Neuronal stem cell (in vitro differentiated cells): ENCODE data around the gene SAMD11.

Experiments used
- DNase-seq: peaks from one replicate; pipeline ENCODE4 v3.0.0-alpha.2; 2013; ENCODE audit warnings: low spot score
- H2AFZ ChIP-seq: one replicate; pipeline ENCODE4 v1.6.1; 2013; ENCODE audit warnings: mild to moderate bottlenecking, low read length, inconsistent platforms
- H2AK5ac ChIP-seq: 2 replicates; pipeline ENCODE4 v1.6.1; 2013; ENCODE audit warnings: low read depth, mild to moderate bottlenecking, inconsistent platforms, low read length, moderate library complexity, mixed read lengths
- H2BK120ac ChIP-seq: 2 replicates; pipeline ENCODE4 v1.6.1; 2013; ENCODE audit warnings: low read depth, mild to moderate bottlenecking, inconsistent platforms, low read length, moderate library complexity, mixed read lengths
- H2BK12ac ChIP-seq: one replicate; pipeline ENCODE4 v1.6.1; 2013; ENCODE audit warnings: low read length, inconsistent platforms
- H2BK15ac ChIP-seq: 2 replicates; pipeline ENCODE4 v1.6.1; 2013; ENCODE audit warnings: mild to moderate bottlenecking, low read length, inconsistent platforms, mixed read lengths
- H2BK5ac ChIP-seq: one replicate; pipeline ENCODE4 v1.6.1; 2013; ENCODE audit warnings: inconsistent platforms, mild to moderate bottlenecking, low read length, moderate library complexity
- H3K14ac ChIP-seq: one replicate; pipeline ENCODE4 v1.6.1; 2013; ENCODE audit warnings: low read length, inconsistent platforms
- H3K18ac ChIP-seq: 2 replicates; pipeline ENCODE4 v1.6.1; 2013; ENCODE audit warnings: low read length, inconsistent platforms
- H3K23ac ChIP-seq: 2 replicates; pipeline ENCODE4 v1.6.1; 2013; ENCODE audit warnings: low read depth, mild to moderate bottlenecking, mixed read lengths, low read length, inconsistent platforms; ENCODE audit not compliant: poor library complexity
- H3K27ac ChIP-seq: replicated peaks from 3 replicates; pipeline ENCODE4 v1.5.1; 2013; ENCODE audit warnings: low read length, inconsistent platforms
- H3K27me3 ChIP-seq, 3 experiments: 2 replicates each; pipeline ENCODE4 v1.6.1; 2013; ENCODE audit warnings: low read length in 3 of 3, mild to moderate bottlenecking in 2 of 3, inconsistent platforms in 1 of 3, low read depth in 1 of 3, mixed read lengths in 1 of 3, moderate library complexity in 1 of 3; ENCODE audit not compliant: control insufficient read depth in 3 of 3, insufficient read depth in 3 of 3
- H3K36me3 ChIP-seq, 2 donors: replicated peaks in 1 of 2; 2 replicates each; pipeline ENCODE4 v1.6.1; 2013; ENCODE audit warnings: low read length in 2 of 2; ENCODE audit not compliant: control insufficient read depth in 2 of 2, insufficient read depth in 2 of 2
- H3K4ac ChIP-seq: 2 replicates; pipeline ENCODE4 v1.6.1; 2013; ENCODE audit warnings: inconsistent platforms, mild to moderate bottlenecking, low read length, moderate library complexity
- H3K4me1 ChIP-seq, 2 donors: 1 replicate in 1 of 2; 2 replicates in 1 of 2; pipeline ENCODE4 v1.6.1; 2013; ENCODE audit warnings: low read length in 2 of 2, low read depth in 1 of 2; ENCODE audit not compliant: control insufficient read depth in 2 of 2, insufficient read depth in 1 of 2
- H3K4me2 ChIP-seq: one replicate; pipeline ENCODE4 v1.6.1; 2013; ENCODE audit warnings: mild to moderate bottlenecking, low read length, inconsistent platforms; ENCODE audit not compliant: insufficient read depth, poor library complexity, severe bottlenecking
- H3K4me3 ChIP-seq, 2 donors: 2 replicates each; pipeline ENCODE4 v1.5.1; 2013; ENCODE audit warnings: low read length in 2 of 2, mild to moderate bottlenecking in 2 of 2, inconsistent platforms in 1 of 2, moderate library complexity in 1 of 2
- H3K79me1 ChIP-seq: one replicate; pipeline ENCODE4 v1.6.1; 2013; ENCODE audit warnings: low read depth, mild to moderate bottlenecking, inconsistent platforms, low read length, moderate library complexity
- H3K9ac ChIP-seq: one replicate; pipeline ENCODE4 v1.6.1; 2013; ENCODE audit warnings: mild to moderate bottlenecking, low read depth, low read length, inconsistent platforms; ENCODE audit not compliant: poor library complexity
- H3K9me3 ChIP-seq, 2 donors: replicated peaks in 1 of 2; 2 replicates each; pipeline versions ENCODE3 to v1.6.1; 2013; ENCODE audit warnings: low read length in 2 of 2, mild to moderate bottlenecking in 2 of 2, inconsistent platforms in 1 of 2, low read depth in 1 of 2, mixed read lengths in 1 of 2, moderate library complexity in 1 of 2; ENCODE audit not compliant: control insufficient read depth in 2 of 2, insufficient read depth in 1 of 2
- H4K8ac ChIP-seq: one replicate; pipeline ENCODE4 v1.6.1; 2013; ENCODE audit warnings: low read depth, mild to moderate bottlenecking, inconsistent platforms, low read length, moderate library complexity
- H4K91ac ChIP-seq: one replicate; pipeline ENCODE4 v1.6.1; 2013; ENCODE audit warnings: low read length, low read depth, mild to moderate bottlenecking, inconsistent platforms; ENCODE audit not compliant: poor library complexity
- WGBS, 2 donors: extraction: QIAGEN DNeasy Blood & Tissue Kit; methylation state at CpG; one replicate each; pipeline ENCODE4 v1.1.7; 2013; ENCODE audit warnings: missing lambda C conversion rate in 2 of 2, mixed read lengths in 1 of 2; ENCODE audit not compliant: insufficient read length in 2 of 2, insufficient replicate concordance in 1 of 2; ENCODE audit errors: extremely low coverage in 2 of 2; 5-methylcytosine and 5-hydroxymethylcytosine counted together

SAMD11 gene

DNA sequence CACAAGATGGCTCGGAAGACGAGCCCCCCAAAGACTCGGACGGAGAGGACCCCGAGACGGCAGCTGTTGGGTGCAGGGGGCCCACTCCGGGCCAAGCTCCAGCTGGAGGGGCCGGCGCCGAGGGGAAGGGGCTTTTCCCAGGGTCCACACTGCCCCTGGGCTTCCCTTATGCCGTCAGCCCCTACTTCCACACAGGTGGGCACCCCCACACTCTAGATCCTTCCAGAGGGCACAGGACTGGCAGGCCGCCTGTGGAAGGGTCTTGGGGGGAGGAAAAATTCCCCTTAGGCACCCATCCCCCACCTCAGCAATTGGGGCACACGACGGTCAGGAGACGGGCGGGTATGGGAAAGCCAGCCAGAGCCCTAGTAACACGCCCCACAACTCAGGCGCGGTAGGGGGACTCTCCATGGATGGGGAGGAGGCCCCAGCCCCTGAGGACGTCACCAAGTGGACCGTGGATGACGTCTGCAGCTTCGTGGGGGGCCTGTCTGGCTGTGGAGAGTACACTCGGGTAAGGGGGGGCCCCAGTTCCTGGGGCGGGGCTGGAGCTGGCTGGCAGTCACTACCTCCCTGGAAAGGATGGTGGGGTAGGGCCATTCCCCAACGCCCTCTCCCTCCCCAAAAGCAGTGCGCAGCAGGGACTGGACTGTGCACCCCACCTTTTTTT lies 19.3 kb downstream of the SAMD11 start:
- H2BK15ac ChIP-seq = no peak overlapping the region
- peaks cover 24 to 27% of the 10 kb centered on the region in 2 donors for H3K4me1 ChIP-seq
- H3K36me3 ChIP-seq = peaks cover 12 to 37% of the 10 kb centered on the region in 2 donors
- no peak overlapping the region for H3K4me3 ChIP-seq
- no peak overlapping the region for H3K27ac ChIP-seq
- H4K91ac ChIP-seq = no peak overlapping the region
- no CpG with 5 or more reads among the region's 27 CpGs for WGBS, 2 donors
- H3K79me1 ChIP-seq = peaks cover 4% of the 10 kb centered on the region
- no peak overlapping the region for H3K4ac ChIP-seq
- peak overlapping the region; percentile 93 for H3K23ac ChIP-seq
- no peak overlapping the region for H2BK120ac ChIP-seq
- peak overlapping the region; percentile 9 for H3K14ac ChIP-seq
- peak overlapping the region; percentile 85 for H3K18ac ChIP-seq
- H3K9ac ChIP-seq = peak overlapping the region; percentile 44
- no peak overlapping the region for H2BK12ac ChIP-seq
- peaks cover 30 to 56% (median 55%) of the 10 kb centered on the region in 3 experiments for H3K27me3 ChIP-seq
- peak overlapping the region; percentile 71 for H2AK5ac ChIP-seq
- no peak overlapping the region for H2BK5ac ChIP-seq
- no peaks in the 10 kb centered on the region for H3K9me3 ChIP-seq
- H2AFZ ChIP-seq = no peak overlapping the region
- DNase-seq = no peak
- no peak overlapping the region for H4K8ac ChIP-seq
- peak overlapping the region; percentile 73 for H3K4me2 ChIP-seq

DNA sequence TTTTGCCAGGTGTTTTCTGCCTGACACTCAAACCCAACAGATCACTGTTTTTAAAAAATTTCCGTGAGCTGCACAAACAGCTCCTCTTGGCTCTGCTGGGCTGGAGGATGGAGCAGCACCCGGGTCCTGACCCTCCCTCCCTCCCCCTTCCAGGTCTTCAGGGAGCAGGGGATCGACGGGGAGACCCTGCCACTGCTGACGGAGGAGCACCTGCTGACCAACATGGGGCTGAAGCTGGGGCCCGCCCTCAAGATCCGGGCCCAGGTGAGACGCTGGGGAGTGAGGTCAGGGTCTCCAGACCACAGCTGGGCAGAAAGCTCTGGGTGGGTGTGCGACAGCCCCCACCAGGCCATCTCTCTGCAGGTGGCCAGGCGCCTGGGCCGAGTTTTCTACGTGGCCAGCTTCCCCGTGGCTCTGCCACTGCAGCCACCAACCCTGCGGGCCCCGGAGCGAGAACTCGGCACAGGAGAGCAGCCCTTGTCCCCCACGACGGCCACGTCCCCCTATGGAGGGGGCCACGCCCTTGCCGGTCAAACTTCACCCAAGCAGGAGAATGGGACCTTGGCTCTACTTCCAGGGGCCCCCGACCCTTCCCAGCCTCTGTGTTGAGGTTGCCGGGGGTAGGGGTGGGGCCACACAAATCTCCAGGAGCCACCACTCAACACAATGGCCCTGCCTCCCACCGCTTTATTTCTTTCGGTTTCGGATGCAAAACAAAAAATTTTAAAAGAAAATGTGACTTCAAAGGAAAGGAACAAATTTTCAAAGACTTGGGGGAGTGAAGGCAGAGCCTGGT lies 20.0 kb downstream of the SAMD11 start:
- Histone ChIP-seq H2BK15ac (no peak overlapping the region), H2AFZ (no peak overlapping the region), H2BK5ac (peak overlapping the region; percentile 75), H3K79me1 (peaks cover 4% of the 10 kb centered on the region), H3K23ac (peak overlapping the region; percentile 93), H2BK12ac (no peak overlapping the region), H3K18ac (no peak overlapping the region), H3K4ac (no peak overlapping the region), H3K4me1 (peaks cover 22 to 27% of the 10 kb centered on the region in 2 donors), H2BK120ac (no peak overlapping the region), H3K27me3 (peaks cover 27 to 49% (median 48%) of the 10 kb centered on the region in 3 experiments), H3K9me3 (no peaks in the 10 kb centered on the region), H4K8ac (no peak overlapping the region), H4K91ac (no peak overlapping the region), H3K14ac (no peak overlapping the region), H3K4me2 (no peak overlapping the region), H3K9ac (no peak overlapping the region), H3K4me3 (no peak overlapping the region), H2AK5ac (peak overlapping the region; percentile 37), H3K36me3 (peaks cover 15 to 45% of the 10 kb centered on the region in 2 donors), H3K27ac (no peak overlapping the region)
- no CpG with 5 or more reads among the region's 27 CpGs for WGBS, 2 donors
- no peak for DNase-seq

DNA sequence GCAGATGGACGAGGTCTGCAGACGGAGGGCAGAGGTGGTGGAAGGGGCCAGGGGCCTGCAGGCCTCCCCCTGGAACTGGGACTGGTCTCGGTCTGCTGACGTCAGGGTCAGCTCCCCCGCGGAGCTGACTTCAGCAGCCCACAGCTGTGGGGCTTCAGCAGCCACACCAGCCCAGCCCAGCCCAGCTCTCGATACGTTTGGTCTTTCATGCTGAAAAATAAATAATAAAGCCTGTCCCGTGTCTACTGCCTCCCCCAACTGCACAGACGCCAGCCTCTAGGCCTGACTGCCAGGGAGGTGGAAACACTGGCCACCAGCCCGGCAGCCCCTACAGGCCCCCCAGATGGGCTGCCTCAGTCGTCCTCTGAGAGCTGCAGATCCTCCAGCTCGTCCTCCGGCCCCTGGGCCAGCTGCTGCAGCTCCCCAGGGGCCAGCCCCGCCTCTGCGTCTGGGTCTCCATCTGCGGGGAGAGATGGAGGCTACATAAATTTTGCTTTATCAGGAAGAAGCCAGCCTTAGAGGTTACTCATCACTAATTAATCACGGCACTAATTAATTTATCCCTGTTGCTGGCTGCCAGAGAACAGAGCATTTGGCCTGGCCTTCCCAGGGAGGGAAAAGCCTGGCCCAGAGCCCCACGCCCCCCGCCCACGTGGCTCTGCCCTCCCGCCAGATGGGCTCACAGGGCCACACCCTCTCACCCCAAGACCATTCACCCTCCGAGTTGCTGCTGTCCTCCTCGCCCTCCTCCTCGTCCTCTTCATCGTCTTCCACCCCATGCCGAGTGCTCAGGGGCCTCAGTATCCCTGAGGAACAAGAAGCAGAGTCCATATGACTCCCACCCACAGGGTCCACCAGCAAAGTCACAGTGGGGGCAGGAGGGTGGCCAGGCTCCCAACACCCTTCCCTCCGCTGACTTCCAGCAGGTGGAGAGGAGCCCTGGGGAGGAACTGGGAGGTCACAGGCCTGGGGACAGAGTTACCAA lies 20.9 kb downstream of the SAMD11 start:
- H2AK5ac ChIP-seq = no peak overlapping the region
- no peak overlapping the region for H3K27ac ChIP-seq
- H3K4me3 ChIP-seq = no peak overlapping the region
- peak overlapping the region; percentile 44 for H3K9ac ChIP-seq
- H2BK5ac ChIP-seq = no peak overlapping the region
- H4K8ac ChIP-seq = no peak overlapping the region
- peaks cover 24 to 53% of the 10 kb centered on the region in 2 donors for H3K36me3 ChIP-seq
- H3K4ac ChIP-seq = no peak overlapping the region
- no peak overlapping the region for H4K91ac ChIP-seq
- H3K27me3 ChIP-seq = peaks cover 18 to 40% (median 39%) of the 10 kb centered on the region in 3 experiments
- no peak overlapping the region for H2BK12ac ChIP-seq
- peaks cover 4% of the 10 kb centered on the region for H3K79me1 ChIP-seq
- no peaks in the 10 kb centered on the region for H3K9me3 ChIP-seq
- no CpG with 5 or more reads among the region's 28 CpGs for WGBS, 2 donors
- H2BK120ac ChIP-seq = no peak overlapping the region
- no peak overlapping the region for H3K23ac ChIP-seq
- no peak overlapping the region for H3K4me2 ChIP-seq
- no peak overlapping the region for H2AFZ ChIP-seq
- H3K4me1 ChIP-seq = peaks cover 16 to 23% of the 10 kb centered on the region in 2 donors
- no peak overlapping the region for H3K18ac ChIP-seq
- H2BK15ac ChIP-seq = no peak overlapping the region
- H3K14ac ChIP-seq = no peak overlapping the region
- DNase-seq = no peak
